ENCODE data around the gene TTC7B. TPM values are rescaled to one million over a fixed set of nuclear protein-coding genes. Genes with fewer than 3 reads are reported as not detected.
A peak's percentile ranks its signal among the peaks of the same experiment; 100 is the strongest.

The TTC7B gene
- total RNA-seq, 4 donors from 2014 or later: 35.0 to 78.7 (median 36.8) TPM

GRCh38 chr14:90625445-90625844 is 190.8 kb downstream of the TTC7B start:
- TF ChIP-seq CTCF (IDR thresholded peaks at IDR 0.05 in 4 of 5, conservative IDR thresholded peaks at IDR 0.05 in 1 of 5) (no peak), POLR2A (IDR thresholded peaks at IDR 0.05) (no peak)
- Histone ChIP-seq H3K36me3 (no peaks in the 10 kb centered on the region), H3K27ac (peak overlapping the region; percentile 89 to 96 (median 94)), H3K27me3 (no peaks in the 10 kb centered on the region), H3K9me3 (no peaks in the 10 kb centered on the region), H3K4me3 (no peak overlapping the region), H3K4me1 (peaks cover 56 to 75% of the 10 kb centered on the region in 2 donors)
- ATAC-seq (no peak), DNase-seq (peak; percentile 48 to 63)
- intact Hi-C loops (cut with DNase I; ENCODE audit: low total_unique reads): loop anchor here (1.0 to 5.0 kb wide), 5 partner anchors 49 to 243 kb away; no protein-coding TSS in a partner anchor
- in situ Hi-C loops (cut with MboI; ENCODE audit: low sequenced_read_pairs in 4 of 4): loop anchor here in 2 of 4 donors (5.0 to 10.0 kb wide), 2 partner anchors 49 to 52 kb away; no protein-coding TSS in a partner anchor

GRCh38 chr14:90624732-90625400 is 191.4 kb downstream of the TTC7B start:
- peaks cover 56 to 74% of the 10 kb centered on the region in 2 donors for H3K4me1 ChIP-seq
- TF ChIP-seq CTCF (IDR thresholded peaks at IDR 0.05 in 4 of 5, conservative IDR thresholded peaks at IDR 0.05 in 1 of 5) (no peak), POLR2A (IDR thresholded peaks at IDR 0.05) (no peak)
- in situ Hi-C loops (cut with MboI; ENCODE audit: low sequenced_read_pairs in 4 of 4) (loop anchor here in 2 of 4 donors (5.0 to 10.0 kb wide), 2 partner anchors 50 to 52 kb away; no protein-coding TSS in a partner anchor), intact Hi-C loops (cut with DNase I; ENCODE audit: low total_unique reads) (loop anchor here (1.0 to 5.0 kb wide), 6 partner anchors 37 to 243 kb away; no protein-coding TSS in a partner anchor)
- H3K27me3 ChIP-seq: no peaks in the 10 kb centered on the region
- peak overlapping the region in 3 of 4 donors; percentile 9 to 37 (median 28) for H3K4me3 ChIP-seq
- DNase-seq (peak; percentile 80 to 85), ATAC-seq (peak; percentile 50 to 54)
- H3K27ac ChIP-seq: peak overlapping the region; percentile 89 to 96 (median 94)
- H3K36me3 ChIP-seq: no peaks in the 10 kb centered on the region
- H3K9me3 ChIP-seq: no peaks in the 10 kb centered on the region

- Histone ChIP-seq H3K9me3 (no peaks in the 10 kb centered on the region), H3K4me1 (peaks cover 51 to 68% of the 10 kb centered on the region in 2 donors), H3K4me3 (peak overlapping the region in 2 of 4 donors; percentile 9 to 28)
Measured at GRCh38 chr14:90624227-90624626, 192.0 kb downstream of the TTC7B start.

GRCh38 chr14:90621201-90621600 is 195.0 kb downstream of the TTC7B start:
- peak overlapping the region in 1 of 4 donors; percentile 5 for H3K27ac ChIP-seq
- in situ Hi-C loops (cut with MboI; ENCODE audit: low sequenced_read_pairs in 4 of 4) (loop anchor here in 1 of 4 donors (10.0 kb wide), 1 partner anchor 54 kb away; no protein-coding TSS in a partner anchor), intact Hi-C loops (cut with DNase I; ENCODE audit: low total_unique reads) (no loop called here)
- ATAC-seq: no peak
- no peaks in the 10 kb centered on the region for H3K9me3 ChIP-seq
- H3K4me3 ChIP-seq: no peak overlapping the region
- TF ChIP-seq CTCF (IDR thresholded peaks at IDR 0.05 in 4 of 5, conservative IDR thresholded peaks at IDR 0.05 in 1 of 5): no peak
- TF ChIP-seq POLR2A (IDR thresholded peaks at IDR 0.05): no peak
- H3K4me1 ChIP-seq: peaks cover 22 to 40% of the 10 kb centered on the region in 2 donors
- H3K36me3 ChIP-seq: peaks cover 0 to 6% of the 10 kb centered on the region in 2 donors
- no peak for DNase-seq
- no peaks in the 10 kb centered on the region for H3K27me3 ChIP-seq

More at GRCh38 chr14:90624227-90624626, 192.0 kb downstream of the TTC7B start:
- ATAC-seq: peak; percentile 58 to 64
- Histone ChIP-seq H3K27me3 (no peaks in the 10 kb centered on the region), H3K27ac (peak overlapping the region; percentile 89 to 96 (median 94)), H3K36me3 (no peaks in the 10 kb centered on the region)
- intact Hi-C loops (cut with DNase I; ENCODE audit: low total_unique reads): loop anchor here (1.0 to 2.0 kb wide), 3 partner anchors 36 to 223 kb away; no protein-coding TSS in a partner anchor
- in situ Hi-C loops (cut with MboI; ENCODE audit: low sequenced_read_pairs in 4 of 4): loop anchor here in 1 of 4 donors (10.0 kb wide), 1 partner anchor 51 kb away; no protein-coding TSS in a partner anchor
- DNase-seq: peak; percentile 94 to 97
- peak; percentile 47 to 48 for TF ChIP-seq POLR2A (IDR thresholded peaks at IDR 0.05)
- no peak for TF ChIP-seq CTCF (IDR thresholded peaks at IDR 0.05 in 4 of 5, conservative IDR thresholded peaks at IDR 0.05 in 1 of 5)

All from gastrocnemius medialis (tissue), 4 donors.